ENCODE measurements around the gene GRID2.

Gene GRID2

DNA sequence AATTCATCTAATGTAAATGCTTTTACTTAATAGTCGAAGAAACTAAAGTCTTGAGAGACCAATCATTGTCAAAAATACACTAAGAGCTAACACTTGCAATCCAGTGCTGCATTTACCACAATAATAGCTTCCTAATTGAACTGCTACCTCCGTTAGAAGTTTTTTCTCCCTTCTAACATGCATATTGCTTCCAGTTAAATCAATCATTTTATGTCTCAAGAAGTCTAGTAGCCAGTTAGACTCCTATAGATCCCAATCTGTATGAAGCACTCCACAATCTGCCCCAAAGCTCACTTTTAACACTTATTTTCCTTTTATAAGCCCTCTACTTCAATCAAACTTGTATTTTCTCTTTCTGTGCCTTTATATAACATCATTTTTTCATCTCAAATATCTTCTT is 41.4 kb upstream of the GRID2 start:
- H3K4me3 ChIP-seq (replicated peaks; ENCODE audit: low read depth, low read length) = no peak overlapping the region
- TF ChIP-seq, protein P1, sequence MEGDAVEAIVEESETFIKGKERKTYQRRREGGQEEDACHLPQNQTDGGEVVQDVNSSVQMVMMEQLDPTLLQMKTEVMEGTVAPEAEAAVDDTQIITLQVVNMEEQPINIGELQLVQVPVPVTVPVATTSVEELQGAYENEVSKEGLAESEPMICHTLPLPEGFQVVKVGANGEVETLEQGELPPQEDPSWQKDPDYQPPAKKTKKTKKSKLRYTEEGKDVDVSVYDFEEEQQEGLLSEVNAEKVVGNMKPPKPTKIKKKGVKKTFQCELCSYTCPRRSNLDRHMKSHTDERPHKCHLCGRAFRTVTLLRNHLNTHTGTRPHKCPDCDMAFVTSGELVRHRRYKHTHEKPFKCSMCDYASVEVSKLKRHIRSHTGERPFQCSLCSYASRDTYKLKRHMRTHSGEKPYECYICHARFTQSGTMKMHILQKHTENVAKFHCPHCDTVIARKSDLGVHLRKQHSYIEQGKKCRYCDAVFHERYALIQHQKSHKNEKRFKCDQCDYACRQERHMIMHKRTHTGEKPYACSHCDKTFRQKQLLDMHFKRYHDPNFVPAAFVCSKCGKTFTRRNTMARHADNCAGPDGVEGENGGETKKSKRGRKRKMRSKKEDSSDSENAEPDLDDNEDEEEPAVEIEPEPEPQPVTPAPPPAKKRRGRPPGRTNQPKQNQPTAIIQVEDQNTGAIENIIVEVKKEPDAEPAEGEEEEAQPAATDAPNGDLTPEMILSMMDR (IDR thresholded peaks at IDR 0.05; ENCODE audit: low read depth, low read length, missing control alignments) = no peak
- no peak for DNase-seq (ENCODE audit: extremely low read depth, low read depth)

DNA sequence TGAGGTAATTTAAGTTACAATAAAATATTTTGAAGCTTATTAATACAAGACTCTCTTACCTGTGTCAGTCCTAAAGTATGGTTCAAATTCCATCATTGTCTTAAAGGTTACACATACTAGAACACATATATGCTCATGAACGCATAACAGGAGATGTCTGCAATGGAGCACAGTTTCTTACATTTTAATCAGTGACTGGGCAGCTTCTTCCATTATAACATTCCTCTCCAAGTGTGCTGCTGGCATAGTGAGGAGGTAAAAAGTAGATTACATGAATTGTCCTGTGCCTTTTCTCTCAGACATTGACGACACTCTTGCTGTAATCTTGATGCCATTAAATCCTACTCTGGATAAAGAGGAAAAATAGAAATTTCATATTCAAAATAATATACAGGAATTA is 40.8 kb upstream of the GRID2 start:
- TF ChIP-seq, protein P1 (IDR thresholded peaks at IDR 0.05; ENCODE audit: low read depth, low read length, missing control alignments) = no peak
- no peak overlapping the region for H3K4me3 ChIP-seq (replicated peaks; ENCODE audit: low read depth, low read length)
- no peak for DNase-seq (ENCODE audit: extremely low read depth, low read depth)

DNA sequence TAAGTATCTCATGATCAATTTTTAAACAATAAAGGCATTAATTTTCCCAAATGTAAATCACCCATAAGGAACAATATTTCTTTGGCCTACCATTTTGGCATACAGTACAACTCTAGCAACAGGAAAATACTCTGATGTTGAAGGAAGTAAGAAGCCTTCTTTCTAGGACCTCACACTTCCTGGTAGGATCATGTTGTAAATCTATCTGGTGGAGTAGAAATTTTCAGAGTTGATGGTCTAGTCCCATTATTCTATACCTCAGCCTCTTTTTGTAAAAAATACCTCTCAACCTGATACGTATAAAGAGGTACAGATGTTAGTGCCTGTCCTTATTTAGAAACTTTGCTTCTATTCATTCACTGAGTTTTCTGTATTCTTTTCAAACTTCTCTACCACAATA is 40.2 kb upstream of the GRID2 start:
- no peak for DNase-seq (ENCODE audit: extremely low read depth, low read depth)
- TF ChIP-seq, protein P1 (IDR thresholded peaks at IDR 0.05; ENCODE audit: low read depth, low read length, missing control alignments) = no peak
- H3K4me3 ChIP-seq (replicated peaks; ENCODE audit: low read depth, low read length) = no peak overlapping the region

DNA sequence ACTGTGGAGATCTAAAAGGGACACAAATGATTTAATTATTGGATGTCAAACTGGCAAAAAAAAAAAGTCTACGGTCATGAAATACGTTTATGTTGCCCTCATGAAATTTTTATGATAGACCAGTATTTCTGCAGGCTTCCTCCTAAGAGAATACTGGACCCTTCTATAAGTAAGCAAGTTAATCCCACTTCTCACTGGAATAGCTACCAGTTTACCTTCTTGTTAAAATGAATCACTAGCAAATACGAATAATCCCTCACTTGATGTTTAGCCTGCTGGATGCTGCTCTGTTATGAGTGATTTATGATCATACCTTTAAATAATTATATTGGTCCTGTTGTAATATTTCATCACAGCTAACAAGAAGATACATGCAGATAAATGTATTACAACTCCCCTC is 39.6 kb upstream of the GRID2 start:
- no peak for DNase-seq (ENCODE audit: extremely low read depth, low read depth)
- TF ChIP-seq, protein P1 (IDR thresholded peaks at IDR 0.05; ENCODE audit: low read depth, low read length, missing control alignments) = no peak
- no peak overlapping the region for H3K4me3 ChIP-seq (replicated peaks; ENCODE audit: low read depth, low read length)

DNA sequence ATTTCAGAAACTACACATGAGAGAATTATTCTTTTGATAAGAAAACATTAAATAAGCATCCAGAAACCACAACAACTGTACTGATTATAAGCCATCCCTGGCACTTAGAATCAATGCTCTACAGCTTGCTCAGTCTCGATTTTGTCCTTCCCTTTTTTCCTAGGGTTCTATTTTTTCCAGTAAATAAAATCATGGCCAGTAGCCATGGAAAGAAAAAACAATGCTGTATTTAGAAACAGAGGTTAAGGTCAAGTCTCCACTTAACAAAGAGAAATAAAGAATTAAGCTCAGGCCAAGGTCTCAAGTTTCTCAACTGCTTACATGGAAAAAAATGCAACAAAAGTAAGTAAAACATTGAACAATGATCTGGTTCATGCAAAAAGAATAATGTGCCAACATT is 38.7 kb upstream of the GRID2 start:
- no peak for DNase-seq (ENCODE audit: extremely low read depth, low read depth)
- TF ChIP-seq, protein P1 (IDR thresholded peaks at IDR 0.05; ENCODE audit: low read depth, low read length, missing control alignments) = no peak
- H3K4me3 ChIP-seq (replicated peaks; ENCODE audit: low read depth, low read length) = no peak overlapping the region

DNA sequence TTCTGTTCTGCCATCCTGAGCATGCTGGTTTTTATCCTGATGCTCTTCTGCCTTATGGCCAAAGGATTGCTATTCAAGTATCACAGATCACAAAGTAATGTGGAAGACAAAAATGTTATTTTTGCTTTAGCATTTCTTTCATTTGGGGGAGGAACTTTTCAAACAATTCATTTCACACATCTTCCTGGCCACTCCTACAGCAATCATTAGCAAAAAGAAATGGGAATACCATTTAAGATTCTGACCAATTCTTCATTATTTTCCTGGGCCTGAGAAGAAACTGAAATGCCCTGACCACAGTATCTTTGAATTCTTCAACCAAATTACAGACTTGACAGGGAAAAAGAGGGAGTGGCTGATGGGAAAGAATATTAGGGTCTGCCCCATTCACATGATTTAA is 38.0 kb upstream of the GRID2 start:
- TF ChIP-seq, protein P1 (IDR thresholded peaks at IDR 0.05; ENCODE audit: low read depth, low read length, missing control alignments) = no peak
- DNase-seq (ENCODE audit: extremely low read depth, low read depth) = no peak
- no peak overlapping the region for H3K4me3 ChIP-seq (replicated peaks; ENCODE audit: low read depth, low read length)

DNA sequence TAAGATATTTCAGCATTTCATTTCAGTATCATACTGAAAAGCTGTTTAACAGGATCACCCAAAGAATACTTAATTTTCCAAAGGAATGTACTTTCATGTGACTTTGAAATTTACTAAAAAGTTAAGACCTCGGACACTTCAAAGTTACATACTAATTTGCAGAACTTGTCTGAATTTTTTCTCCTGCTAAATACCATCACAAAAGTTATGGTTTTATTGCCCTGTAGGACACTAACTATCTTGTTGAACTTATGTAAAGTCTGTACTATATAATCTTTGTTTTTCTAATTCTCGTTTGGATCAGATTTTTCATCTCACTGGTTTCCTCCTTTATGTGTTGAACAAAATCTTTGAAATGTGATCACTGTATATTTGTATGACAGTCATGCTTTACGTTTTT is 37.2 kb upstream of the GRID2 start:
- TF ChIP-seq, protein P1 (IDR thresholded peaks at IDR 0.05; ENCODE audit: low read depth, low read length, missing control alignments) = no peak
- H3K4me3 ChIP-seq (replicated peaks; ENCODE audit: low read depth, low read length) = no peak overlapping the region
- no peak for DNase-seq (ENCODE audit: extremely low read depth, low read depth)
